ENCODE data around the gene CSNK1G2. TPM values are rescaled to one million over a fixed set of nuclear protein-coding genes. Genes with fewer than 3 reads are reported as not detected.
"Not testable (repeated sequence)": the region's sequence is repeated elsewhere in the genome, so short reads cannot be mapped to it uniquely, and the experiment has no call there.

Gene CSNK1G2
- polyA plus RNA-seq, 1 experiment, result 22.9 TPM

DNA sequence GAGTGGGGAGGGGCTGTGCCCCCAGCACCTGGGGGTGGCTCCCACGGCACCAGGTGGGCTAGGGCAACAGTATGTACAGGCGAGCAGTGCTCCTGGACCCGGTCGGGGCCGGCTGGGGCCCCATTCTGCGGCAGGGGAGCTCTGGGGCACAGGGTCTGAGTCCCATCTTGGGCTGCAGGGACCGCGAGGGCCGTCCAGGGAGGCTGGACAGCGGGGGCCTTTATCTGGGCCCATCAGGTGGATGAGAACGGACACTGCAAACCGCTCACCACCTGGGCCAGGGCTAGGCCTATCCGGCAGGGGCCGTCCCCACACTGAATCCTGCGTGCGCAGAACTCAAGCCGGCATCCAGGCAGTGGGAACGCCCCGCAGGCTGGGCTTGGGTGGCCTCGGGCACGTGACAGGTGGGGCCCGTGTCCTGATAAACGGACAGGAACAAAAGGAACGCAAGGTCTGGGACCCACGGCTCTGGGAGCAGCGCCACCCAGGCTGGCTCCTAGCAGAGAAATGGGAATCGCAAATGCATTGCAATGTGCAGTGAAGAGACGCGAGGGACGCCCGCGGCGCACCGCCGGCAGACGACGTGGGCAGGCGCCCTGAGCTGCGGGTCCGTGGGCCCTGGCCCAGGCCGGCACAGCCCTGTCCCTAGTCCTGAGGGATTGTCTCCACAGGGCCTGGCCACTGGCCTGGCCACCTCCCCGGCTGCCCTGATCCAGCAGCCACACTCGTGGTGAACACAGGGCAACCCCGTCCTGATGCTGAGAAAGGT is 44.8 kb downstream of the CSNK1G2 start:
- TF ChIP-seq, protein P1, sequence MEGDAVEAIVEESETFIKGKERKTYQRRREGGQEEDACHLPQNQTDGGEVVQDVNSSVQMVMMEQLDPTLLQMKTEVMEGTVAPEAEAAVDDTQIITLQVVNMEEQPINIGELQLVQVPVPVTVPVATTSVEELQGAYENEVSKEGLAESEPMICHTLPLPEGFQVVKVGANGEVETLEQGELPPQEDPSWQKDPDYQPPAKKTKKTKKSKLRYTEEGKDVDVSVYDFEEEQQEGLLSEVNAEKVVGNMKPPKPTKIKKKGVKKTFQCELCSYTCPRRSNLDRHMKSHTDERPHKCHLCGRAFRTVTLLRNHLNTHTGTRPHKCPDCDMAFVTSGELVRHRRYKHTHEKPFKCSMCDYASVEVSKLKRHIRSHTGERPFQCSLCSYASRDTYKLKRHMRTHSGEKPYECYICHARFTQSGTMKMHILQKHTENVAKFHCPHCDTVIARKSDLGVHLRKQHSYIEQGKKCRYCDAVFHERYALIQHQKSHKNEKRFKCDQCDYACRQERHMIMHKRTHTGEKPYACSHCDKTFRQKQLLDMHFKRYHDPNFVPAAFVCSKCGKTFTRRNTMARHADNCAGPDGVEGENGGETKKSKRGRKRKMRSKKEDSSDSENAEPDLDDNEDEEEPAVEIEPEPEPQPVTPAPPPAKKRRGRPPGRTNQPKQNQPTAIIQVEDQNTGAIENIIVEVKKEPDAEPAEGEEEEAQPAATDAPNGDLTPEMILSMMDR (IDR thresholded peaks at IDR 0.05; ENCODE audit: low read depth, low read length), result no peak
- Histone ChIP-seq H3K27me3 (ENCODE audit: control insufficient read depth, insufficient read depth, low read length) (no peaks in the 10 kb centered on the region), H3K9me3 (ENCODE audit: control insufficient read depth, insufficient read depth, low read length) (peaks cover 6% of the 10 kb centered on the region; the same call in 1 of the 2 replicates), H3K4me3 (ENCODE audit: low read depth, low read length) (no peak overlapping the region), H3K27ac (ENCODE audit: low read depth, low read length) (no peak overlapping the region)
- no peak for DNase-seq (ENCODE audit: low read depth, low spot score)
- POLR2A ChIA-PET, result no interaction called here
- CTCF ChIA-PET, result no interaction called here

DNA sequence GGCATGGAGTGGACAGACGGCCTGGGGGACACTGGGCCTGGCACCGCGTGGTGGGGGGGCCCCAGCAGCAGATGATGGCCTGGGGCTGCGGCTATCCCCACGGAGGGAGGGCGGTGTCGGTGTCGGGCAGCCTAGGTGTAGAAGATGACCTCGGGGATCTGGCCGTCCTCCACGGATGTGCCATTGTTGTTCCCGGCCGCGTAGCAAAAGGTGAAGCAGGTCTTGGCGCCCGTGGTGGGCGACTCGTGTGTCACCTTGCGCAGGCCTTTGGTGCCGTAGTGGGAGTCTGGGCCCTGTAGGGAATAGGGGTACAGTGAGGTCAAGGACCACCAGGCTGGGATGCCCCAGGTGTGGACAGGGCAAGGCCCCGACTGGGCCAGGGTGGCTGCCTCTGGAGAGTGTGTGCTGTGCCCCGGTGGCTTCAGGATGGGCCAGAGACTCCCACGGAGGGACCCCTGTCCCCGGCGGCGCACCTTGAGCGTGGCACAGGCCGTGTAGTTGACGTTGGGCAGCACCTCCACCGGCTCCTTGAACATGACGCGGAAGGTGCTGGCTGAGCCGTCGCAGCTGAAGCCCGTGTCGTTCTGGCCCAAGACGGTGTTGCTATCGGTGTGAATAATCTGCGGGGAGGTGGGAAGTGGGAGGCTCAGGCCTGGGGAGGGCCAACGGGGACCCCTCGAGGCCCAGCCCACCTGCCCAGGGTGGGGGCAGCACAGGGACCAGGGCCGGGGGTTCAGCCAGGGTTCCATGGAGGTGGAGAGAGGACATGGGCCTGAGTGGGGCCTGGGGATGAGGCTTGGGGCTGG is 45.6 kb downstream of the CSNK1G2 start:
- TF ChIP-seq, protein P1 (IDR thresholded peaks at IDR 0.05; ENCODE audit: low read depth, low read length), result no peak
- ChIA-PET POLR2A (no interaction called here), CTCF (no interaction called here)
- no peak for DNase-seq (ENCODE audit: low read depth, low spot score)
- H3K9me3 ChIP-seq (ENCODE audit: control insufficient read depth, insufficient read depth, low read length), result peaks cover 11% of the 10 kb centered on the region; the same call in 1 of the 2 replicates
- H3K27ac ChIP-seq (ENCODE audit: low read depth, low read length), result no peak overlapping the region
- H3K27me3 ChIP-seq (ENCODE audit: control insufficient read depth, insufficient read depth, low read length), result no peaks in the 10 kb centered on the region
- H3K4me3 ChIP-seq (ENCODE audit: low read depth, low read length), result no peak overlapping the region

DNA sequence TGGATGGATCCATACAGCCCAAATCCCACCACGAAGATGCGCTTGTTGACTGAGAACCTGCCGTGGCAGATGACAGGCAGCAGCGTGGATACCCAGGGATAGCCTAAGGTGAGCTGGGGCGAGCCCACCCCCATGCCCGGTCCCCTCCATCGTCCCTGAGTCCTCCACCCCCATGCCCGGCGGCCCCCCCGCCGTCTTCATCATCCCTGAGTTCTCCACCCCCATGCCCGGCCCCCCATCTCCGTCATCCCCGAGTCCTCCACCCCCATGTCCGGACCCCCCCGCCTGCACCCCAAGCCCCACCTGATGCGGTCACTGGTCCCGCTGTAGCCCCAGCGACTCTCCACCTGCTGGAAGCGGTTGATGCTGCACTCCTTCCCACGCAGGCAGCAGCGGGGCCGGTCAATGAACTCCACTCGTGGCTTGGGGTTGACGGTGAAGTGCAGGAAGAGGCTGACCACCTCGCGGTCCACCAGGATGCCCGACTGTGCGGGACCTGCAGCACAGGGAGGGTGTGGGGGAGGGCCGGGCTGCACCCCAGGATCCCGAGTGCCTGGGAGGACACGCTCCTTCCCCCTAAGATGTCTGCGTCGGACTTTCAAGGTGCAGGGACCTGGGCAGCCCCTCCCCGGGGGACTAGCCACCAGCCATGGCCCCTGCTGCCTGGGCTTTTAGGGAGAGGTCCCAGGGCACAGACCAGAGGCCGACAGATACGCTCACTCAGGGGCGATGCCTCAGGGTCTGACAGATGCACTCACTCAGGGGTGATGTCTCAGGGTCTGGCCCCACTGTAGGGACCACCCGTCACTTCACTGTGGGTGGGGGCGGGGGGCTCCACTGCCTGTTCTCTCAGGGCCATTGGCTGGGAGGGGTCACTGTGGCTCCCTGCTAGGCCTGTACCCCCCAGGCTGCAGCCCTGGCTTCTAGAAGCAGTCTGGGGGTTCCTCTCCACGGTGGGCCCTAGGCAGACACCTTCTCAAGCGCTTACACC is 46.5 kb downstream of the CSNK1G2 start:
- CTCF ChIA-PET, result no interaction called here
- no peaks in the 10 kb centered on the region for H3K27me3 ChIP-seq (ENCODE audit: control insufficient read depth, insufficient read depth, low read length)
- no peak overlapping the region for H3K4me3 ChIP-seq (ENCODE audit: low read depth, low read length)
- POLR2A ChIA-PET, result no interaction called here
- peaks cover 11% of the 10 kb centered on the region; the same call in 1 of the 2 replicates for H3K9me3 ChIP-seq (ENCODE audit: control insufficient read depth, insufficient read depth, low read length)
- no peak overlapping the region for H3K27ac ChIP-seq (ENCODE audit: low read depth, low read length)
- TF ChIP-seq, protein P1 (IDR thresholded peaks at IDR 0.05; ENCODE audit: low read depth, low read length), result no peak
- no peak for DNase-seq (ENCODE audit: low read depth, low spot score)

DNA sequence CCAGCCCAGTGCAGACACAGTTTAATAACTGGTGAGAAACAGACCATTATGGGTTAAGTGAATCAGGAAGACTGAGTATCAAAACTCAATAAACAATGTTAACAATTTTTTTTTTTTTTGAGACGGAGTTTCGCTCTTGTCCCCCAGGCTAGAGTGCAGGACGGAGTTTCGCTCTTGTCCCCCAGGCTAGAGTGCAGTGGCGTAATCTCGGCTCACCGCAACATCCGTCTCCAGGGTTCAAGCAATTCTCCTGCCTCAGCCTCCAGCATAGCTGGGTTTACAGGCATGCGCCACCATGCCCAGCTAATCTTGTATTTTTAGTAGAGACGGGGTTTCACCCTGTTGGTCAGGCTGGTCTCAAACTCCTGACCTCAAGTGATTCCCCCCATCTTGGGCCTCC is 47.5 kb downstream of the CSNK1G2 start:
- CTCF ChIA-PET; H3K4me3 ChIP-seq (ENCODE audit: low read depth, low read length); H3K27ac ChIP-seq (ENCODE audit: low read depth, low read length); H3K27me3 ChIP-seq (ENCODE audit: control insufficient read depth, insufficient read depth, low read length); POLR2A ChIA-PET; DNase-seq (ENCODE audit: low read depth, low spot score): not testable (repeated sequence)
- peaks cover 16% of the 10 kb centered on the region; the same call in 1 of the 2 replicates for H3K9me3 ChIP-seq (ENCODE audit: control insufficient read depth, insufficient read depth, low read length)
